GM18499 (cell line): ENCODE data around the gene MYO5C.

ENCODE experiments used
- ATAC-seq: cut with Tn5 transposase; IDR thresholded peaks from one replicate; pipeline ENCODE4 v1.9.1; 2021; ENCODE audit warnings: moderate number of reproducible peaks; ENCODE audit not compliant: insufficient read depth, unreplicated experiment

The MYO5C gene

DNA sequence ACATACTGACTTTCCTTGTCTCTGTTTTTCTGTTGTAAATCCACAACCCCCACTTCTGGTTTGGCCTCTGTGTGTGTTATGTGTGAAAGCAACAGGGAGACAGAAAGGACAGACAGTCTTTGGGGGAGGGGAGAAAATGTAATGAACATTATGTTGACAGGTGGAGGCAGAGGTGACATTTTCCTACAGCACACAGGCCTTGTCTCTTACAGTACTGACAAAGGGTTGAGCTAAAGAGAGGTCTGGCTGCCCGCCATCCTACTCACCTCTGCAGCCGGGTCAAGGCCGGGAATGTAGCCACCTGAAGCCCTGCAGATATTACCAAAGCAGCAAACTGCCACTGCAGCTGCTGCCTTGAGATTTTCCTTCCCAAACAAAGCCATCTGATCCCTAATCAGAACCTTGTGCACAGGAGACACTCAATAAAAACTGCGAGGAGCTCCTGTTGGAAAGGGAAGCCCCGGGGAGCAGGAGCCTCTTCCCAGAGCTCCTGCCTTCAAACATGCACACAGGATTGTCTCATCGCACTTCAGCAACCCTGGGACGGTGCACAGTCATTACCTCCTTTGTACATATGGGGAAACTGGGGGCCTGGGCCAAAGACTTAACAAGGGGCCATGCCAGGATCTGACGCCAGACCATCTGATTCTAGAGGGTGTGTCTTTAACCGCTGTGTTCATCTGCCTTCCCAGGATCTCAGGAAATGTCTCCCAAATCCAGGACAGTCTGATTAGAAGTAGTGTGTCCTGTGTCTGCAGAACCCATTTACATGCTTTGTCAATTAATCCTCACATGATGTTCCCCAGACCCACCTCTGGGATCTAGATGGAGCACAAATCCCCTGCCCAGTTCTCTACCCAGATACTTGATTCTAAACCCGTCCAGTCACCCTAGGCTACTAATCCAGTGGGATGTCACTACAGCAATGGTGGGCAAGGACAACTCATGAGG lies 14.2 kb downstream of the MYO5C start:
- ATAC-seq = no peak

DNA sequence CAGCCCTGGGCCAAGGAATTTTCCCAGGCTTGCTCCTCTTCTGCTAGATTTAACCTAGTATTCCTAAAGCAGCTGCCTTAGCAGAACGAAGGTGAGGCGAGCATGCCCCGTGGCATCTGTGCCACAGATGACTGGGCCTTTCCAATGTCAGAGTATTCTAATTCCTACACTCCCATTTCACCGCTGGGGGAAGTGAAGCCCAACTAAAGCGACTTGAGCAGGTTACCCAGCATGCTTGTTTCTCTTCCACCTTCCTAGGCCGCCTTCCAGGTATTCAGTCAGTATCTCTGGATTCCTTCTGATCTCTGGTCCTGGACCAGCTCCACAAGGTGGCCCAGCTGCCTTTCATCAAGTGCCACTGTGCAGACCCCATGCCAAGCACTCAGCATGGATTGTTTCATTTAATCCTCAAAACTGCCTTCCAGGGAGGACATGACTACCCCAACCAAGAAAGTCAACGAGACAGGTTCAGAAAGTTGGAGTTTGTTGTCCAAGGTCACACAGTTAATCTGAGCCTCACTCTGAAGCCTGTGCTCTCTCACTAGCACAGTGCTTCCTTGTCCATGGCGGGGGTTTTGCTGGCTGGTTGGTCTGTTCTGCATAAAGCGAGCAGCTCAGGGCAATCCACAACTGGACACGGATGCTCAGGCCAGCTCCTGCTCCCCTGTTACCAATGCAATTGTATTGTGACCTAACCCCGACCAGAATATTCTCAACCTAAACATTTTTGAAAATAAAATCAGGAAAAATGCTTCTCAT lies 15.1 kb downstream of the MYO5C start:
- no peak for ATAC-seq

DNA sequence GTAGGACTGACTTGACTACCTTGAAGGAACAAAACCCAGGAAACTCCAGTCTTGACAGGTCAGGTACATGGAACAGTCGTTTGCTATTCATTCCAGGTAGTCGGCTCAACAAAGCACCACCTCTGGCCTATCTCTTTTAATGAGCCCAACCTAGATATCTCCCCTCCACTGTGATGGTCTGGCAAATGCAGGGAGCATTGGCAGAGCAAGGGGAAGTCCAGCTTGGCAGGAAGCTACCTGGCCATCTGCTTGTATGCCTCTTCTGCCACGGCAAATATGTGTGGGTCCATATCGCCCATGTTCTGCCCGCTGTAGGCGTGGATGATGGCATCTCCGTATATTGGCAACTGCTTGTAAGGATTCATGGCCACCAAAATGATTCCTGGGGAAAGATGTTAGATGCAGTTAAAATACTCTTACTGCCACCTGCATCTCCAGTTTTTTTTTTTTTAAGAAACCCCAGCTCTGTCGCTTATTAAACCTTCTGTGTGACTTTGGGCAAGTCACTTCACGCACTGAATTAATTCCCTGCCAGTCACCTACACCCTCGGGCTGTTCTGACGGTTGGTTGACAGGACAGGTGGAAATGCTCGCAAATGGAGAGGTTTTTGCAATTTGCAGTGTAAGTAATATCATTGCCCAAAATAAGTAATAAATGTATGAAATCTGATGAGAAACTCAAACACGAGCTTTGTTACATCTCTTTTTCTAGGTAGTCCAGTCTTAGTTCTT lies 16.8 kb downstream of the MYO5C start:
- no peak for ATAC-seq

DNA sequence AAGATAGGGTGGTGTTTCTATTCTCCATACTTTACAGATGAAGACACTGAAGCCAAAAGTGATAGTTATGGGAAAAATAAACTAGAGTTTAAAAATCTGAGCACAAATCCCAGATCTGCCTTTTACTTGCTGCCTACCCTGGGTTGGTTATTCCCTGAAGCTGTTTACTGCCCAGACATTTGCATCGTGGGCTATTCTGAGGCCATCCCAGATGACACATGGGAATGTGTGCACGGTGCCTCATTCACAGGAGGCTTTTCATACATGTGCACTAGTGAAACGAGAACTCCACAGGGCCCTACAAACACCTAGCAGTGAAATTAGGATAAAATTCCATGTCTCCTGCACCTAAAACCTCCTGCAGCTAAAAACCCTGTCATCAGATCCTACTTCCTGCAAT lies 17.5 kb downstream of the MYO5C start:
- no peak for ATAC-seq

DNA sequence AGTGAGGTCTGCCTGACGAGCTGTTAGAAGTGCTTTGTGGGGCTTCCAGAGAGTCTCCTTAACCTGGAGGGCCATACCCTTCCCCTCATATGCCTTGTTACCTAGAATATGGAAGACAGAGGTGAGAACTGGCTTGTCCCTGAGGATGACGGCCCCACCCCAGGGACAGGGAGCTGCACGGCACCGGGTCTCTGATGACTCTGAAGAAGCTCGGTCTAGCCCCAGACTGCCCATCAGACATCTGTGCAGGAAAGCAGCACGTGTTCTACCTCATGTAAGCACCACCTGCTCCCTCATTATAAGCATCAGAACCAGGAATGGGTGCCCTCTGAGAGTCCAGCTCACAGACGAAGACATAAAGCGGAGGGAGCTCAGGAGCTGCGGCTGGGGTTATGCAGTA lies 18.0 kb downstream of the MYO5C start:
- ATAC-seq = no peak

DNA sequence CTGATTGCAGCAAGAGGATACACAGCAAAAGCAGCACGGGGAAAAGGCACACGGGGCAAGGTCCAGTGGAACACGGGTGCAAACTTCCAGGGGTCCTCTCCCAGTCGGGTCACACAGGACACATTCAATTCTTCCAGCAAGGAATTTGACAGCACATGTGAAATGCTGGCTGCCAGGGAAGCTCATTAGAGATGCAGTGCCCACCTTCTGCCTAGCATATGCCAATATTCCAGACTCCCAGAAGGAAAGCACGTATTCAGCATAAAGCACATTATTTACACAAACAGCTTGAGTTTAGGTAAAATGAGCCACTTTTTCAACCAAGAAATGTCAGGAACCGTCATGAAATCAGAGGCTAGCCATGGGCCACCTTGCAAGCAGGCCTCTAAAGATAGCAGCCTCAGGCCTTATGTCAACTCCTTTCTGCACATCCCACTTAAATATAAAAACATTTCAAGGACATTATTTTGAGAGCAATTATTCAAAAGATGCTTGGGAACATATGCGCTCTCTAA lies 19.3 kb downstream of the MYO5C start:
- no peak for ATAC-seq

DNA sequence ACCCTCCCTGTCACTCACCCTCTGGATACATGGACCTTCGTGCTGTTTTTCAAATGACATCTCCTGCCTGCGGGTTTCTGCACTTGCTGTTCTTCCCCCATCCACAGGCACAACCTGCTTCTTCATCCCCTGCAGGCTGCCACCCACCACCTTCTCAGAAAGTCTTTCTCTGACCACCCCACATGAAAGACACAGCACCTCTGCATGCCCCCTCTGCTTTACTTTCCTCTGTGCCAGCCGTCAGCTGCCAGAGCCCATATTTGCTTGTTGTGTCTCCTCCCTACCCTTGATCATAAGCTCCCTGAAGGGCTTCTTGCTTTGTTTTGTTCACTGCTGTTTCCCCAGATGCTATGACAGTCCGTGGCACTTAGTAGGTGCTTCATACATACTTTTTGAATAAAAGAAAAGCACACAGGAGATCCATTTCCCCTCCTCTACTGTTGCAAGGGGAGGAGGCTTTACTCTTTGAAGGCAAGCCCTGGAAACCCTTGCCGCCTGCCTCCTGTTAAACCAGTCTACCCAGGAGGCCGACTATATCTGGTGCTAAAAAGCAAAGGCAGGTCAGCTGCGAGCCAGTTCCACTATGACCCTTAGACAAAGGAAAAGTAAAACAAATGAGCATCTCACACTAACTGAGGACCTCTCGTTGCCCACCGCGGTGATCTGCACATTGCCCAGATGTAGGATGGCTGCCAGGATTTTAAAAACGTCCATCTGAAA lies 31.9 kb downstream of the MYO5C start:
- no peak for ATAC-seq

DNA sequence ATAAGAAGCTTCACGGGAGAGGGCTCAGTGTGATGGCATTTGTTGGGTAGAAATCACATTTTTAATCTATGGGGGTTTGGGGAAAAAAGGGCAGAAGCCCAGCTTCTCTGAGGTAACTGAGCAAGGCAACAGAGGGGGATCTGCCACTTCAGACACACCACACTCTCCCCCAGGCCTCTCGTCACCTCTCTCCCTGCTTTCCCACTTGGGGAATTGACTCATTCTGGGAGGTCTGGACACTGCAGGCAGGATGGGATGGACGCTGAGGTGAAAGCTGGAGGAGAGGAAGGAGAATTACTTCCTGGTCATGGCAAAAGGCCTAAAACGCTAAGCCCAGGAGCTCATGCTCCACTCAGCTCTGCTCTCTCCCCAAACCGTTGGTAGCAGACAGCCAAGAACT lies 33.2 kb downstream of the MYO5C start:
- ATAC-seq = no peak

DNA sequence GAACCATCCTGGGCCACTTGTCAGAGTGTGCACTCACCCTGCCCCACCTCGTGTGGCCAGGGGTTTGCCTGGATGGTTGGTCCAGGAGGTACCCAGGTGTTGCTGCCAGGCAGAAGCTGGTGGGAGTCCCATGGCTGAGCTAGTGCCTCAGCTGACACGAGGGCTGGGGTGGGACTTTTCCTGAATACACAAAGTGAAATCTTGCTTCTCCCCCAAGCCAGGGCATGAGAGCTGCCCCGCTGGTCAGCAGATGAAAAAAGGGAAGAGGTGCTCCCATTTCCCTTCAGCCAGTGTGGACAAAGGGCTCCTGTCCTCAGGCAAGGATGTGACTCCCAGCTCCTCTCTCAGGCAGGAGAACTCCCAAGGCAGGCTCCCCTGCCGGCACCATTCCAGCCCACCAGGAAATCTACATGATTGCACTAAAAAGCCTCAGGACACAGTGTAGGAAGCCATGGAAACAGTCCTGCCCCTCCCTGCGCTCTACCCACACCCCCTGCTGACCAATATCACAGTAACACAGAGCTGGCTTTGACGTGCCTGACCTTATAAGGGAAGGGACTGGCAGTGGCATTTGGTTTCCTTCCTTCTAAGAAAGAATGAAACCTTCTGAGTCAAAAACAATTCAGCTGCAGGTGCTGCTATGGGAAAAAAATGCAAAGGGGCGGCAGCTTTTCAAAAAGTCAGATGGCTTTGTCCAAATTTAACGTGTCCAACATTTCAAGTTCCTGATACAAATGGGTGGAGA lies 33.9 kb downstream of the MYO5C start:
- peak; percentile 94 for ATAC-seq

DNA sequence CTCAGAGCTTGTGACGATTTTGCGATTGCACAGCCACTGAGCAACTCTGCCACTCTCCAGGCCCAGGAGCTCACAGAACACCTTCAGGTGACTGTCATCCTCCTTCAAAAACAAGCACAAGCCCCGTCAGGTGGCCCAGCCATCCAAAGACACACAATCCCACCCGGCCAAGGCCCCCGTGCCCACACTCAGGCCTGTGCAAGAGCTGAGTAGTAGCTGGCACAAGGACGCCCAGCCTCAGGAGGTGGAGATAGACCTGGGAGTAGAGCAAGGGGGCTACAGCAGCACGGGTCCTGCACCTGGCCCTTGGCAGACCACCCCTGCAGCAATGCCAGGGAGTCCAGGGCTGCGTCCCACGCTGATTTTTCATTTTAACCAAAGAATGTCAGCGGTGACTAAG lies 34.6 kb downstream of the MYO5C start:
- no peak for ATAC-seq

DNA sequence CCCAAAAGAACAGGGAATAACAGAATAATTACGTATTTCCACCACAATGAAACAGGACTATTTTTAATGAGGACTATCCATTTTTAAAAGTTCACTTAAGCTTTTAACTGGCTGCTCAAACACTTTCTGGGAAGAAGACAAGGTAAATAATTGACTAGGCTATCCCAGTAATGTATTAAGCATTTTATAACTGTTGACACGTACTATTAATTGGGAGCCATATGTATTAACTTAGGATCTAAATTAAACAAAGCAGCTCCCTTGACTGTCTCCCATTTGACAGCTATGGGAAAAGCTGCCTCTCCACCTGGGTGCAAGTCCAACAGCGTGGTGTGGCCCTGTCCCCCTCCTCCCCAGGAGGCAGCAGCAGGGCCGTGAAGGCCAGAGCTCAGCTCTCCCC lies 36.1 kb downstream of the MYO5C start:
- ATAC-seq = no peak

DNA sequence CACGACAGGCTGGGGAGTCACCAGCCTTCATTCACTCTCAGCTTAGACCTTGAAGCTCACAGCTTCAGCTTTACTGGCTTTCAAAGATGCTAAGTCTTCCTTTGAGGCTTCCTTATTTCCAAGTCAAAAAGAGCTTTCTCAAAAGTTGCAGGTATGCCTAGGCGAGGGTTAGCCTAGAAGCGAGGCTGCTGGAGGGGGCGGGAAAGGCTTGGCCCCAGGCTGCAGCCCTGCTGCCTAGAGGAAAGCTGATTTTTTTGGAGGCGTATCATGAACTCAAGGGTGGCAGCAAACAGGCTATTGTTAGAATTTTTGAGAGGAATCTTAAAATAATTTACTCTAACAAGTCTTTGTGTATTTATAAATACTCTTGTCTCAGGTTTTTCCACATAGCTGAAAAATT lies 37.1 kb downstream of the MYO5C start:
- ATAC-seq = no peak

DNA sequence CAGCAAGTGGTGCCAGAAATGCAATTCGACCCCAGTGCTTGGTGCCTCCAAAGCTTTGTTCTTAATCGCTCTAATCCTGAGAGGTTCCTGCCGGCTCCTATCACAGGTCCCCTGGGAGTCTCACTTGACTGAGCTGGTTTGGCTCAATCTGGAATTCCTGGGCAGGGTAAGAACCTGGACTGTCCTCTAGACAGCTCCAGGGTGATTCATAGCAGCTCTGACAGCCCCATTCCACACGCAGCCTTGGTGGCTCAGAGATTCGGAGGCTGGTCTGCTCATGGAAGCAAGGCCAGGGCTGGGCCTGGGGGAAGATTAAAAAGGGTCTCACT lies 37.9 kb downstream of the MYO5C start:
- no peak for ATAC-seq

DNA sequence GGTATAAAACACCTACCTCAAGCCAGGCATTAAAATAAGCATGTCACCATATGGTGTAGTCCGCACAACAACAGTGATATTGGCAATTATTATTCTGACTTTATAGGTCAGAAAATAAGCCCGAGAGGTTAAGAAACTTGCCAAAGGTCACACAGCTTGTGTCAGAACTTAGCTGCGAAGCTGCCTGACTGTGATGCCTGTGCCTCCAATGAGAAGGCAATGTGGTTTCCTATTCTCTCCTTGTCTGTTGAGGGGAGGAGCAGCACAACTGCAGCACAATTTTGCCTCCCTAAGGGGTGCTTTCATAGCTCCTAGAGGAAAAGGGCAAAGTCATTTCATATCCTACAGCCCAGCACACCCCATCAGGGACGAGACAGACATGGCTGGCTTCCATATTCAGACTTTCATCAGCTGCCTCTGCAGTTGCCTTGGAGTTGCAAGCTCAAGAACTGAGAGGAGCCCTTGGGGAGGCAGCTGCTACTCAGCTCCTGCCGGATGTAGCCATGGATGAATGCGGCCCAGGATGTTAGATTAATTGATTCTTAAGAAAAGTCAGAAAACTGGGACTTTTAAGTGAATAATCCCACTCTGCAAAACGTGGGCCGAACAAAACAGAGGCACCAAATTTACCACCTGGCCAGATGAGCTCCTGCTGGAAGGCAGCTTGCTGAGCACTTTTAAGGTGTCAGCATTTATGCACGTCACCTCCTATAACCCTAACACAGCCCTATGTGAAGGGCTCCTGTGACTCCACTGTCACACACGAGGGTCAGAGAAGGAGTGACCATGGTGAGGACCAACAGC lies 38.5 kb downstream of the MYO5C start:
- no peak for ATAC-seq

DNA sequence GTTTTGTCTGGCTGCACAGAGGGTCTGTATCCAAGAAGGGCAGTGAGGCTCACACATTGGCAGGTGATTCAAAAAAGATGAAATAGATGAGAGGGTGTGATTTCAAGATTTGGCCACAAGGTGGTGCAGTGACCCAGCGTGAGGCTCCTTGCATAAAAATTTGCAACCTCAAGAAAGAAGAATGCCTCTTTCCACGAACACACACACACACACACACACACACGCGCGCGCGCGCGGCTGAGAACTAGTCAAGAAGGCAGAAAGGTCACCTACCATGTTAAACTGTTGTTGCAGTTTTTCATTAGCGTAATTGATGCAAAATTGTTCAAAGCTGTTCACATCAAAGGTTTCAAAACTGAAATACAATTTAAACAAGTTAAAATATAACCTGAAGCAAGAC lies 39.2 kb downstream of the MYO5C start:
- no peak for ATAC-seq

DNA sequence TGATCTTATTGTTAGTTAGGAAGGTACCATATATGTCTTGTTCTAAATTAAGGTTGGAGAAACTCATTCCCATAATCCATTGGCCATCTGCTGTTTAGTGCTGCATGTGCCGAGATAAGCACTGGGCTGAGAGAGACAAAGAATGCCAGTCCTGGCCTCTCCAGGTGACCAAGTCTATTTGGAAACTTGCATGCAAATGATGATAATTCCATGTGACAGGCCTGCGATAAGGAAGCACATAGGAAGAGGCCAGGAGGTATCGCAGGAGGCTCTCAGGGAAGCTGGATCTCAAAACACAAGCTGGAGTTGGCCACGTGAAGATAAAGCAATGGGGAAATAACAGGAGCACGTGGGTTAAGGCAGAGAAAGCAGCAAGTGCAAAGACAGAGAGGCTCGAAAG lies 39.7 kb downstream of the MYO5C start:
- no peak for ATAC-seq

DNA sequence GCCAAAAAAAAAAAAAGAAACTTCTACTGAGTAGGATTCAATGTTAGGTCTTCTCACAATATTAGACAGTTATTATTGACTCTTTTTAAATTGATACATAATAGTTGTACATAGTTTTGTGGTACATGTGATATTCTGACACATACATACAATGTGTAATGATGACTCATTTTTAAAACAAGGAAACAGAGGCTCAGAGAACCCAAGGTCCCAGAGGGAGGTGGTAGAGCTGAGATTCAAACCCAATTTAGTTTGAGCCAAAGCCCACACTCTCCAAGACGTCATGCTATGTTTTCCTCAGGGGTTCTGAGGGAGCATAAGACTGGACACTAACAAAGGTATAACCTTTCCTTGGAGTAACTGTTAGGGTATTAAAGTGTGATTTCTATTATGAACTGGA lies 40.6 kb downstream of the MYO5C start:
- no peak for ATAC-seq

DNA sequence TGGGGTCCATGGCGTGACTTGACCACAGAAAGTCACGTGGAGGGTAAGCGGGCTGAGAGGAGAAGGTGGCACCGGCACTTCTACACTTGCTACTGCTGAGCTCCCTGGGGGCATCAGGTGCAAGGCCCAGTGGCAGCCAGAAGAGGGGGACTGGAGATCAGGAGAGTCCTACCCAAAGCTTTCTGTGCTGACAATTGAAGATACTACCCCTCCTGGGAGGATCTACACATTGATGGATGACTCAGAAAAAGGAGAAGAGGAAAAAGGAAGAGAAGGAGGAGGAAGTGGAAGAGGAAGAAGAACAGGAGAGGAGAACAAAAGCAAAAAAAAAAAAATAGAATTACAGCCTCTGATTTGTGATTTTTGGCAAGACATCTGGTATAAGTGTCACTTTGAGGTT lies 41.2 kb downstream of the MYO5C start:
- ATAC-seq = no peak

DNA sequence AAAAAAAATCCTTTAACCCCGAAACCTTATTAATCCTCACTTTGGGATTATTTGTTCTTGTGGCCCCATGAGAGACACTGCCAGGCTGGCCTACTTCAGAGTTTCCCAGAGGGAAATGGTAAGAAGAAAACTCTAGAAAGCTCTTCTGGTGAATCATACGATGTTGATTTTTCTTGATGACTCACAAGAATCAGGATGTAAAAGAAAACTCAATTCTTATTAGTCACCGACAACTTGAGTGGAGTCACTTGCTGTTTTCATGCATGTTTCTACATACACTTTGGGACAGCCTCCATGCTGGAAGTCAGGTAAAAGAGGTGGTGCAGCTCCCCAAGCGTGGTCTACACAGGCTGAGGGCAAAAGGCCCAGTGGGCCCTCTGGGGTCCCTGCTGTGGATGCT lies 42.8 kb downstream of the MYO5C start:
- no peak for ATAC-seq
